PC-9 (cell line): ENCODE measurements around the gene LIMA1. TPM values are rescaled to one million over a fixed set of nuclear protein-coding genes. Genes with fewer than 3 reads are reported as not detected.

Experiments
- BruUV-seq: library from RNA; stranded (reverse); fragments of 400-500 nt; replicated peaks from 2 replicates; lab custom pipeline; 2021; lab: Mats Ljungman, UMichigan
- CTCF ChIA-PET: fragments of 300-600 bp; sonication (Branson Sonifier 250); formaldehyde crosslinking; loops from one replicate; lab custom pipeline; 2022; ENCODE audit warnings: antibody characterized with exemption; lab: Charles Lee
- POLR2A ChIA-PET: fragments of 300-600 bp; sonication (Branson Sonifier 250); formaldehyde crosslinking; loops from one replicate; lab custom pipeline; 2022; ENCODE audit warnings: antibody characterized with exemption; ENCODE audit not compliant: unreplicated experiment; lab: Charles Lee
- DNase-seq, 2 experiments: peaks; one replicate each; pipeline versions ENCODE4 v3.0.0 to v3.0.0-alpha.2; 2015 to 2022; ENCODE audit warnings: mixed read lengths in 1 of 2
- H2AFZ ChIP-seq: fragments of 200-600 bp; sonication (generic); 2 replicates; pipeline ENCODE4 v1.8.1; 2017; ENCODE audit warnings: antibody characterized with exemption
- H3F3A ChIP-seq: fragments of 200-600 bp; sonication (generic); 2 replicates; pipeline ENCODE4 v1.8.1; 2017; ENCODE audit warnings: antibody characterized with exemption, mild to moderate bottlenecking, low read depth; ENCODE audit not compliant: insufficient read depth
- H3K27ac ChIP-seq: fragments of 200-600 bp; sonication (generic); 2 replicates; pipeline ENCODE4 v1.6.1; 2016; ENCODE audit warnings: mixed run types
- H3K27me3 ChIP-seq: fragments of 200-600 bp; sonication (generic); 2 replicates; pipeline ENCODE4 v1.6.1; 2016; ENCODE audit warnings: low read depth, mixed run types; ENCODE audit not compliant: insufficient read depth
- H3K36me3 ChIP-seq: fragments of 200-600 bp; sonication (generic); 2 replicates; pipeline ENCODE4 v1.6.1; 2016; ENCODE audit warnings: low read depth, mixed run types
- H3K4me1 ChIP-seq: fragments of 200-600 bp; sonication (generic); replicated peaks from 2 replicates; pipeline ENCODE4 v1.6.1; 2016; ENCODE audit warnings: mixed run types; ENCODE audit not compliant: insufficient read depth
- H3K4me2 ChIP-seq: fragments of 200-600 bp; sonication (generic); 2 replicates; pipeline ENCODE4 v1.6.1; 2017; ENCODE audit warnings: mixed run types
- H3K4me3 ChIP-seq: fragments of 200-600 bp; sonication (generic); 2 replicates; pipeline ENCODE4 v1.6.1; 2016; ENCODE audit warnings: mixed run types
- H3K79me2 ChIP-seq: fragments of 200-600 bp; sonication (generic); 2 replicates; pipeline ENCODE4 v1.6.1; 2017; ENCODE audit warnings: low read depth, mixed run types
- H3K9me2 ChIP-seq: fragments of 200-600 bp; sonication (generic); 2 replicates; pipeline ENCODE4 v1.8.1; 2017; ENCODE audit warnings: mild to moderate bottlenecking; ENCODE audit not compliant: insufficient read depth
- H3K9me3 ChIP-seq: fragments of 200-600 bp; sonication (generic); 2 replicates; pipeline ENCODE4 v1.8.1; 2016; ENCODE audit warnings: low read depth; ENCODE audit not compliant: insufficient read depth
- H4K20me1 ChIP-seq: fragments of 200-600 bp; sonication (generic); 2 replicates; pipeline ENCODE4 v1.8.1; 2017; ENCODE audit not compliant: insufficient read depth
- CTCF ChIP-seq: fragments of 200-600 bp; sonication (generic); conservative IDR thresholded peaks from 2 replicates; pipeline ENCODE4 v1.6.1; 2017; ENCODE audit warnings: mixed run types, antibody characterized with exemption, mild to moderate bottlenecking, moderate library complexity
- EZH2 ChIP-seq: fragments of 200-600 bp; sonication (generic); IDR thresholded peaks from 2 replicates; pipeline ENCODE4 v1.8.0; 2017; ENCODE audit warnings: antibody characterized with exemption, low read depth
- intact Hi-C: fragments of 100-400 bp; cut with micrococcal nuclease; formaldehyde crosslinking; loops from one replicate; pipeline ENCODE4 v1.10.0; 2022; ENCODE audit not compliant: unreplicated experiment
- total RNA-seq: library from RNA; stranded (reverse); gene quantifications from 2 replicates; pipeline ENCODE4 v1.2.3, GENCODE V29; 2021

LIMA1 gene
- total RNA-seq, 1 experiment from 2014 or later = 98.6 TPM

GRCh38 chr12:50207424-50207823 is 75.9 kb downstream of the LIMA1 start:
- no peak for DNase-seq
- no TSS peak for BruUV-seq
- Histone ChIP-seq H3F3A (peaks cover 33% of the 10 kb centered on the region), H3K79me2 (peaks cover 16% of the 10 kb centered on the region; the same call in 1 of the 2 replicates), H3K9me2 (no peaks in the 10 kb centered on the region), H3K27me3 (no peaks in the 10 kb centered on the region), H3K36me3 (peaks cover 32% of the 10 kb centered on the region), H3K9me3 (no peaks in the 10 kb centered on the region), H3K27ac (peak overlapping the region; percentile 11; the same call in 1 of the 2 replicates), H3K4me2 (no peak overlapping the region), H3K4me3 (no peak overlapping the region), H3K4me1 (peaks cover 36% of the 10 kb centered on the region), H4K20me1 (no peaks in the 10 kb centered on the region), H2AFZ (no peak overlapping the region)
- POLR2A ChIA-PET = no interaction called here
- intact Hi-C loops = no loop called here
- CTCF ChIA-PET = no interaction called here
- no peak for TF ChIP-seq EZH2
- TF ChIP-seq CTCF = no peak

- CTCF ChIA-PET = interaction anchor here (0.6 kb wide), 1 partner anchor 49 kb away, joined by 5 read pairs; no protein-coding TSS in a partner anchor
- Histone ChIP-seq H3K27ac (peak overlapping the region; percentile 100; the same call in 1 of the 2 replicates), H3K4me2 (no peak overlapping the region), H3K4me3 (no peak overlapping the region), H4K20me1 (no peaks in the 10 kb centered on the region), H3K36me3 (peaks cover 21% of the 10 kb centered on the region), H3K4me1 (peaks cover 41% of the 10 kb centered on the region), H3K79me2 (peaks cover 14% of the 10 kb centered on the region; the same call in 1 of the 2 replicates), H3K27me3 (no peaks in the 10 kb centered on the region), H3K9me2 (no peaks in the 10 kb centered on the region), H2AFZ (no peak overlapping the region), H3K9me3 (no peaks in the 10 kb centered on the region), H3F3A (peaks cover 50% of the 10 kb centered on the region)
- POLR2A ChIA-PET = interaction anchor here (0.5 kb wide), 1 partner anchor 22 kb away, joined by 9 read pairs; no protein-coding TSS in a partner anchor
- BruUV-seq = no TSS peak
- no peak for DNase-seq
- intact Hi-C loops = no loop called here
- no peak for TF ChIP-seq CTCF
- no peak for TF ChIP-seq EZH2
Observed at GRCh38 chr12:50205648-50206047, 77.7 kb downstream of the LIMA1 start.

GRCh38 chr12:50203691-50204090 is 79.6 kb downstream of the LIMA1 start:
- H3K79me2 ChIP-seq = peaks cover 13% of the 10 kb centered on the region
- intact Hi-C loops = loop anchor here (2.0 to 5.0 kb wide), 2 partner anchors 39 to 109 kb away; no protein-coding TSS in a partner anchor
- POLR2A ChIA-PET = interaction anchor here (0.6 kb wide), 3 partner anchors 18 to 72 kb away, joined by 4 to 7 read pairs (median 5); no protein-coding TSS in a partner anchor
- no peak overlapping the region for H2AFZ ChIP-seq
- H3K27me3 ChIP-seq = no peaks in the 10 kb centered on the region
- peaks cover 24% of the 10 kb centered on the region for H3K36me3 ChIP-seq
- H3K9me3 ChIP-seq = no peaks in the 10 kb centered on the region
- DNase-seq = peak in 1 of 2 experiments; percentile 59
- CTCF ChIA-PET = no interaction called here
- H3K27ac ChIP-seq = peak overlapping the region; percentile 100
- peaks cover 53% of the 10 kb centered on the region for H3F3A ChIP-seq
- H3K9me2 ChIP-seq = no peaks in the 10 kb centered on the region
- H3K4me3 ChIP-seq = no peak overlapping the region
- peak overlapping the region; percentile 81 for H3K4me2 ChIP-seq
- TF ChIP-seq EZH2 (no peak), CTCF (no peak)
- H4K20me1 ChIP-seq = no peaks in the 10 kb centered on the region
- BruUV-seq = no TSS peak
- peaks cover 55% of the 10 kb centered on the region for H3K4me1 ChIP-seq
